Muscle of back (tissue), 13 donors: ENCODE data around the gene KCNK18. TPM values are rescaled to one million over a fixed set of nuclear protein-coding genes. Genes with fewer than 3 reads are reported as not detected.

Source experiments
- DNase-seq, 3 donors: peaks; one replicate each; pipeline versions ENCODE4 v3.0.0 to v3.0.0-alpha.2; 2013
- long read RNA-seq, 9 donors: transcript quantifications; one replicate each; lab custom pipeline, GENCODE V29; 2026
- polyA plus RNA-seq, 10 donors: library from polyadenylated mRNA; unstranded; fragments of 120-200 nt; gene quantifications; one replicate each; pipeline ENCODE4 v1.2.1, GENCODE V29; 2013; ENCODE audit not compliant: insufficient read length in 10 of 10

The KCNK18 gene
- not detected for polyA plus RNA-seq
- long read RNA-seq, donor 1, result 0 reads
- long read RNA-seq, donor 2, result 0 reads
- long read RNA-seq, donor 3, result 0 reads
- long read RNA-seq, donor 4, result 0 reads
- long read RNA-seq, donor 5, result 0 reads
- long read RNA-seq, donor 6, result 0 reads
- long read RNA-seq, donor 7, result 0 reads
- long read RNA-seq, donor 8, result 0 reads
- long read RNA-seq, donor 9, result 0 reads

DNA sequence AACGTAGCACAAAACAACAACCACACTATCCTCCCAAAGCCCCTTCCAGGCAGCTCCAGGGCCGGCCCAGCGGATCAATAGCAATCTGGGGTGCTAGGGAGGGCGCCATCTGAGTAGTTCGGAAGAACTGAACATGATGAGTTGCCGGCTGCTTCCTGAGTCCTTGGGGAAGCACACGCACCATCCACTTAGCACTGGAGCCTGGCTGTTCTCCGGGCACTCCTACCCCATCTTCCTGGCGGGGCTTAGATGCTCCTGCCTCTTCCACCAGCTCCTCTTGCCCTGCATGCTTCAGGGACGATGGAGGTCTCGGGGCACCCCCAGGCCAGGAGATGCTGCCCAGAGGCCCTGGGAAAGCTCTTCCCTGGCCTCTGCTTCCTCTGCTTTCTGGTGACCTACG is at the start of gene KCNK18:
Gene KCNK18, plus strand, starts transcription at position 301 of the 400 bp plus-strand sequence. Its CDS starts 0 bp downstream, at position 301.
- DNase-seq, result no peak

DNA sequence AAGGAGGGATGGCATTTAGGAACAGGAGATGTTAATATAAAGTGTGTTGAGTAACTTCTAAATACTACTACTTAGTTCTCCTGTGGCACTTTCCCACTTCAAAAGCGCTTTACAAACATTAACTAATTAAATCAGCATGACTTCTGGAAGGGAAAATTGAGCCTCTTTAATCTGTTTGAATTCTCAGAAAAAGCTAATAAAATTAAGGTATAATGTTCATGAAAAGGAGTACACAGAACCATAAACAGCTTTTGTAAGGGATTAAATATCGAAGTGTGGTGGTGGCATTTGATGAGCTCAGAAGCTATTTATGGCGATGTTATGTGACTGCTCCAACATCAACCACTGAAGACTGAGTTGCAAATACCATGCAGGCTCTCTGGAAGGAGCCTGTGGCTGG is 49.0 kb upstream of the KCNK18 start:
- no peak for DNase-seq

DNA sequence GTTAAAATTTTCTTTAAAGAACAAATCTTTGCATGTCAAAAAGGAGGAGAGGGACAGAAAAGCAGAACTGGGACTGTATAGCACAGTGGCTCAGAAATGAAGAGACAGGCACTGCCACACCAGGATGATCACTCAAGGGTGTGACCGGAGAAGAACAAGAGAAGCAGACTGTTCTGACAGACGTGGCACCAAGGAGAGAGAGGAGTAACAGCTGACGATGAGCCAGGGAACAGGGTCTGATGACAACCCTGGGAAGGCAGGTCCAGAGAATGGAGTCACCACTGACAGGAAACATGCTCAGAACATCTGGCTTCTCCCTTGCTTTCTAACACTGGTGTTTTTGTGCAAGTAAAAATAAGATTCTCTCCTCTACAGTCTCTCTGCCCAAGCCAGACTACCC is 44.6 kb upstream of the KCNK18 start:
- DNase-seq, result no peak

DNA sequence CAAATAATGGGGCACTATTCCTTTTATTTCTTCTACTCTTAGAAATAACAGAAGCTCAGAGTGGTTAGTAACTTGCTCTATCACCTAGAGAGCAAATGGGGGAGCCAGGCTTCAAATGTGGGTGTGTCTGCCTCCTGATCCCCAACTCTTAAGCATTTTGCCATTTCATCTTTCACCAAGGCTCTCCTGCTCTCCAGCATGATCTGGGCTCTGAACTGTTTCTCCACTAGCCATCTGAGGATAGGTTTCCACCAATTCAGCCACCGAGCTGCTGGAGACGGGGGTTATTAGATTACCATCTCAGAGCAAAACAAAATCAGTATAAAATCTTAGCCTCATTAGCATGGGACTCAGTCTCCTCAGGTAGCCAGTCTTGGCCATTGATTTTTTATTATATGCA is 39.0 kb upstream of the KCNK18 start:
- no peak for DNase-seq

DNA sequence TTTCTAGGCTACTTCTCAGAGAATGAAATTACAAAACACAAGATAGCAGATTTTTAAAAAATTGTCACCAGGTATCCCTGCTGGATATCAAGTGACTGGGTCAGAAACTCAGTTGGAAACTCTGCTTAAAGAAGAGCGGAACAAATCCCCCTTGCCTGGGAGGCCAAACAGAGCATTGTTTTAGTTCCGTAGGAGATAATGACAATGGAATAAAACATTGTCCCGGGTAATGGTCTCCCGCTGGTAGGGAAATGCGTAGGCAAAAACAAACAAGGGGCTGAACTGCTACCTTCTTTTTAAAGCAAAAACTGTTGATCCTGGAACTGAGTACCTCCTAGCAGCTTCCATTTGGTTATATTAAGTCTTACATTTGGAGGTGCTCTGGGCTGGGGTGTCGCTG is 37.9 kb upstream of the KCNK18 start:
- no peak for DNase-seq

DNA sequence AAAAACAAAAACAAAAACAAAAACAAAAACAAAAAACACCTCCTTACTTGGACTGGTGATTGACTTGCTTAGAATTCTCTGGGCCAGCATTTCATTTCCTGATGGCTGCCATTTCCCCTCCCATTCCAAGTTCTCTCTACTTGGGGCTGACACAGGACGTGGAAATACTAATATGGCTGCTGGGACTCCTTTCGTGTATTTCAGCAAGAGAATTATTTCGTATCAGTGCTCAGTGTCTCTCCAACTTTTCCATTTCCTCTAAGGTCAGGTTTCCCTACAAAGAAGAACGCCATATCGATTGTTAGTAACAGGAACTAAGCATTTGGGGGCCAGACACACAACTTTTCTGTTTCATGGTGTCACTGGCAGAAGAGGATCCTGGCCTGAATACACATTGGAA is 36.7 kb upstream of the KCNK18 start:
- DNase-seq, result no peak

DNA sequence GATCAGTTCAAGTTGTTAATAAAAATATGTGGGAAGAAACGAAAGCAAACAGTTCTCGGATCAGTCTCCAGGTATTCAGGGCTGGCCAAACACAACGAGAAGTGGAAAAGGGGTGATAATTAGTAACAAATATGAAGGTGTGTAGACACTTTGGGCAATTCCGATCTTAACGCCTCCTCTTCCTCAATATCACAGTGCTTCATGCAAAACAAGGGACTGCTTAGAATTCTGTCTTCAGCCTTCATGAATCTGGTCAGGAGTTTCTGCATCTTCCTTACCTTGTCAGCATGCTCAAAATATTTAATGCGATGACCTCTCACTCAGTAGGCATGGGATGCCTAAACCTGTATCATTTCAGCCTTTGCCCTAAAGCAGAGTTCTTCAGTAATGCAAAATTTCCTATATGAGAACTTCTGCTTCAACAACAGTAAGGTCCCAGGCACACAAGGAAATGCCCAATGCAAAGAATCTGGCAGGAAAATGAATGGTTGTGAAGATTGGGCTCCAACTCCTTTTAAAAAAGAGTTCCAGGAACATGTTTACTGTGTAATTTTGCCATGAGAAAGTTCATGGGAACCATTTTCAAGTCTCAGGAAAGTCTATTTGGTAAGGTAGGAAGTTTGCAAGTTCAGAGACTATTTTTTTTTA is 35.8 kb upstream of the KCNK18 start:
- peak in 1 of 3 donors; percentile 45 for DNase-seq

DNA sequence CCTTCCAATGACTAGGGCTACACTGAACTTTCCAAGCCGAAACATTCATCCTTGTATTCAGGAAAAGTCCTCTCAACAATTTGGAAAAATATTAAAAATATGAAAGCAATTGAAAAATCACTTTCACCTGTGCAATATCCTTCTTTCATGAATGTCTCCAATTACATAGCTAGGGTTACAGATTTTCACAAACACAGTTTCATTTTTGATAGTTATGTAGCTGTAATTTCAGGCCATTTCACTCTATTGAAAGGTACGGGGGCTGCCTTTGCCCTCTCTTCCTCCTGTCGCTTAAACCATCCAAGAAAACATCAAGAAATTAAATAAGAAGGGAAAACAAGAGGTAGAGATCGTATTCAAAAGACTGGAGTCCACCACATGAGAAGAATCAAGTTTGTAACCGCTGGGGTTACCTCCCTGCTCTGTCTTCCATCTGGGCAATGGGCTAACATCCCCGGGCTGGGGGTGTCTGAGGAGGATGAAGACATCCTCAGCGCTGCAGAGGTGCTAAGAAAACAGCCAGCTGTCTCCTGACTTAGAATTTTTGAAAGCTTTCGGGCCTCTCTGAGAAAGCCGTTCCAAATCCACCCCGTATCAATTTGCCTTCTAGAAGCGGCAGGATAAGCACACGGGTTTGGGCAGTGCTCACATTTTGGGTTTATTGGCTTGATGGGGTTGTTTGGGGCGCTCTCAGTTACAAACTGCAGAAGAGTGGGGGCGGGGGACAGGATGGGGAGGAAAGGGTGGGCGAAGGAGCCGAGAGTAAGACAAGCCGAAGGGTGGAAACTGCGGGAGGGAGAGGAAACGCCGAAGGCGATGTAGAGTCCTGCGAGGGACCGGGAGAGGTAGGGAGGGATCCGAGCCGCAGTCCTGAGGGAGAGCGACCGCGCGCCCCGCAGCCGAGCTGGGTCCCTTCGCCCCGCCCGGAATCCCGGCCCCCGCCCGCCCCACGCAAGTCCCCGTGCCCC is 34.9 kb upstream of the KCNK18 start:
- DNase-seq, result no peak

DNA sequence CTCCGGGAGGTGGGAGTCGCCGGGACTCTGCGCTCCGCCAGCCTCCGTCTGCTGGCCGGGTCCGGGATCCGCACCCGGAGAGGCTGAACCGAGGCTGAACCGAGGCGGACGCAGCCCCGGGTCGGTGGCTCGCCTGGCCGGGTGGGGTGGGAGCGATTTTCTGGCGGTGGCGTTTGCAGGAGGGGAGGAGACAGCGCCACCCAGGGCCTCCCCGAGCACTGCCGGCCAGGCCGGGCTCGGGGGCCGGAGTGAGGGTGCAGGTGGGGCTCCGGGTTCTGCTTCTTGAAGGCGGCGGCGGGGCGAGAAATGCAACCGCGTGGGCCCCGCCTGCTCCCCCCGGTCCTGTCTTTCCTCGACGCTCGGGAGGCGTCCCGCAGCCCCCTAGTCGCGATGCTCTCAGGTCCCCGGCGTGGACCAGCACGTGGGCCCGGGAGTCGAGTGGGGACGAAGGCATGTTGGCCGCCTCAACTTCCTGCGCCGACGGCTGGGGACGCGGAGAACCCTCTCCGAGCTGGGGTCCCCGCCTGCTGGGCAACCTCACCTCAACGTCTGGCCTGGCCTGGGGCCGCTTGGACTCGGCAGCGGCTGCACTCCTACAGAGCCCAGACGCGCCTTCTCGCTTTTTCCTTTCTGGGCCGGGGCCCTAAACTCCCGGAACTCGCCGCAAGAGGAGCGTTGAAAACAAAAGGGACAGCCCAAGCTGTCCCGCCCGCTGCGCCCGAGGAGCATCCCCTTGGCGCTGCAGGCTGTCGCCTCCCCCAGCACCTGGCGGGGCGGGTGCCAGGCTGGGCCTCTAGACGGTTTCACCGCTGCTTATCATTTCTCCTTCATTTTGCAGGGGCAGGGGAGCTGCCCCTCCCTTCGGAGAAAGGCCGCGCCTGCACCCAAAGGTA is 34.0 kb upstream of the KCNK18 start:
- no peak for DNase-seq

DNA sequence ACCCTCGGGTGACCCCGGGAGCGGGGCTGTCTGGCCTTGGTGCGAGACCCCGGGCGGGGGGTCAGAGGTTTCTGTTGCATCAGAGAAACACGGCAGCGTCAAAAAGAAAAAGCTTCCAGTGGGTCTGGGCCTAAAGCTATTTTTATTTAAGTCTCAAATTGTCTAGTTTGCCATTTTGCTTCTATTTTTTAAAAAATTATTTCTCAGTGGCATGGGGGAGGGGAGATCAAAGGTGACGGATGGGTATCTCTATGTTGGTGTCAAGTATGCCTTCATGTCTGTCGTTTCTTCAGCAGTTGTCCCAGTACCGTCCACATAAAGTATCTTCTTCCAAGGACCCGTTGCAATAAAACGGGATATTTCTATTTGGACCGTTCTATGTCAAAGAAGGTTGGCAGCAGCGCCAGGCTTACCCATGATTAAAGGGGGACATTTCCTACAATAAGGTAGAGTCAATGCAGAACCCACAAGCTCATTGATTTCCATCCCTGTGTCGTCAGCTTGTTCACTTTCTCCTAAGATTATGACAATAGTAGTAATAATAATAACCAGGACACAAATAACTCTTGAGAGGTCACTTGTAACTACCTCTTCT is 33.2 kb upstream of the KCNK18 start:
- no peak for DNase-seq

DNA sequence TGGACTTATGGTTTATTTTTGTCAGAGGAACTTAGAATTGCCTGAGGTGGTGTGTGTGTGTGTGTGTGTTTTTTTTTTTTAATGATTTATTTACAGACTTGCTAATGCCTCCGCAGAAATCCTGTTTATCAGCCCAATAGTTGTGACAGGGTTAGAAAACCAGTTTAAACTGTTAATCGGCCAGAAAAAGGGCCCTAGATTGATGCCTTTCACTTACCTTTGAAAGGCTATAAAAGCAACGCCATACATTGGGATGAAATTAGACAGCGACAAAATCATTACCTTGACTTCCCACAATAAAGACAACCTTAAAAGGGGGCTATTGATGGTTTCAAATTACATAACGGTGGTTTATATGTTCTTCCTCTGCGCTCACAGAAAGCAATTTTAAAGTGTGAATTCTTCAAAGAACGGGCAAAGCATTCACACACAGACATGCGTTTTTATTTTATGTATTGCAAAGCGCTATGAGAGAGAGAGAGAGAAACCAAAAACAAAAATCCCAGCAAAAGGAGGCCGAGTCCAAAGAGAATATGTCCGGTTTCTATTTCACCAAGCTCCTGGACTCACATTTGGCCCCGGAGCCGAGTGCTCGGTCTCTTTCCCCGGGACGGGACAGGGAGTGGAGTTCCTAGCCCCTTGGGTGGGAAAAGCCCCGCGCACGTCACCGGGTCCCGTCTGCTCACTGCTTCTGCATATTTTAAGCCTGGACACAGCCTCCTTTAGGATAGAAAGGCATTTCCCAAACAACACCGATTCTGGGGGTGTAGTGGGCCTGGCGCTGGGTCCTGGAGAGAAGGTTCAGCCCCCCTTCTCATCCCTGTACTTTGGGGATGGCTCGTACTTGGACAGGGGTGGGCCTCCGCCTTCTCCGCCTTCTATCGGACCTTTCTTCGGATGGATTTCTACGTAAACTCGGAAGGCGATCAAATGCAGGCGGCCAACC is 32.4 kb upstream of the KCNK18 start:
- DNase-seq, result peak in 1 of 3 donors; percentile 45

DNA sequence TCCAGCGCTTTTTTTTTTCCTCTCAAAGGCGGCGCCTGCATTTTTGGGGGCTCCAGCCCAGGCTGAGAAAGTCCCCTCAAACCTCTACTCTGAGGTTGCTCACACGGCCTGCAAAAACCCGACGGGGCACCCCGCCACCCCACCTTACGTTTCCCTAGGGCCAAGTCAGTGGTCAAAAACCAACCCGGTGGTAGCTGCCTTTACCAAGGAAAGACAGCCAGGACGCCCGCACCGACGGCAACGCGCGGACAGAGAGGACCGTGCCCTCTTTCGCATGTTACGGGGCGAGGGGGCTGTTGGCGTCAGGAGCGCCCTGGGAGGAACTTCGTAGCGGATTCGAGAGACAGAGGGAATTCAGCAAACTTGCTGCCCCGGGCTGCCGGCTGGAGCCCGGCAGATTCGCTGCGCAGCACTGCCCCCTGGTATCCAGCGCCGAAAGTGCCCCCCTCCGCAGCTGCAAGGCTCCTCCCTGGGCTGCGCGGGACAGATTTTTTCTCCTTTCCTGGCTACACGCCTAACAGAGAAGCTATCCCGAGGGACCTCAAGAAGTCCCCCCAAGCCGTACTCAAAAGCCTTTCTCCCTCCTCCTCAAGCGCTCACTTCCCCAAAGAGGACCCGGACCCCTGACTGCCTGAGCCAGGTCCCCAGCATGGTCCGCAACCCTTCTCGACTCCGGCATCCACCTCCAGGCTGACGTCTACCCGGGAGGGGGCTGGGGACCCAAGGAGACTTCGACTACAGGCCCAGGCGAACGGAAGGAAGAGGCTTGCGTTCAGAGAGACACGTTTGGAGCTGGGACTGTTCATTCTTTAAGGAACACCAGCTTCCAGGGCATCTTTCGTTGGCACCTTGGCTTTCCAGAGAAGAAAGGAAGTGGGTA is 31.5 kb upstream of the KCNK18 start:
- peak in 1 of 3 donors; percentile 66 for DNase-seq

DNA sequence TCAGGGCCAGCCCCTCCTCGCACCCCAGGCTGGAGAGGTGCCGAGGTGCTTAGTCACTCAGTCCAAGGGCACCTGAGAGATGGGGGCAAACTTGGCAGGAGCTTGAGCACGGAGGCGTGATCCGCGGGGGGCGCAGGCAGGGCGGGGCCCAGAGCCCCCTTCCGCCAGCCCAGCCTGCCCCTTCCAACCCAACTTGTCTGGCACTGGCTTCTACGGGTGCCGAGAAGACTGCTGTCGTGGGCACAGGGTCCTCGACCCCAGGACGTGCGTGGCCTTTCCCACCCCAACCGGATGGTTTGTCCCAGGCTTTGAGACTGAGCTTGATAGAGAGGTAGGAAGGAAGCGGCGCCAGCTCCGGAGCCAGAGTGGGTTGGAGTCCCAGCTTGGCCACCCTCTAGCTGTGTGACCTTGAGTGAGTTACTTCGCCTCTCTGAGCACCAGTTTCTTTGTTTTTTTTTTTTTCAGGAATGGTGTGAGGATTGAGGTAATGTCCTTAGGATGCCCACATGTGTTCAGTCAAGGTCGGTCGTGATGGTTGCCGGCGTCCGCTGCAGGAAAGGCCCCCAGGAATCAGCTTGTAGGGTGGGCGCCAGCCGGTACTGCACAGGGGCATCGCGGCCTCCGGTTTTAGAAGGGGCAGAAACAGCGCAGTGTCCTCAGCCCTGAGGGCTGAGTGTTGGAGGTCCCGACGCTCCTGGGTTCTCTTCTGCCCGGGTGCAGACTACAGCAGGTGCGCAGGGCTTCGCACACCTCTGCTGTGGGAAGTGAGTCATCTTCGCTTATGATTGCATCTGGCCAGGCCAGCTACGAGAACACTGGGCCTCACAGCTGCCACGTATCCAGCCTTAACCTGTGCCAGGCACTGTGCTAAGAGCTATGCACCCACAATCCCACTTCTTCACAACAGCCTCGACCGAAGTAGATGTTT is 30.6 kb upstream of the KCNK18 start:
- no peak for DNase-seq

DNA sequence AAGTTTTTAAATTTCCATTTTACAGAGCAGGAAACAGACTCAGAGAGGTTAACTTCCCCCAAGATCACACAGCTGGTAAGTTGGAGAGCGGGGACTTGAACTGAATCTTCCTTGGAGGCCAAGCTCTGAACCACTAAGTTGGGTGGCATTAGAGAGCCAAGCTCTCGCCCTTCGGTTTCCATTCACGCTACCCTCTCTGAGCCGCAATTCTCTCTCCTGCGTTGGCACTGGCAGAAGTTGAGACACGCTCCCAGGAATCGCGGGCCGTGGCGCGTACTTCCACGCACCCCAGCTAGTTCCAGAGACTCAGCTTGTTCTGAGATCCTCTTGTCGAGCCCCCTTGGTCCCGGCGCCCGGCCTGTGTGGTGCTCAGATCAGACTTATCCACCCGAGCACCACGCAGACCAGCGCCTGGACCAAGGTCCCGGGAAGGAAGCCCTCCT is 29.9 kb upstream of the KCNK18 start:
- DNase-seq, result no peak

DNA sequence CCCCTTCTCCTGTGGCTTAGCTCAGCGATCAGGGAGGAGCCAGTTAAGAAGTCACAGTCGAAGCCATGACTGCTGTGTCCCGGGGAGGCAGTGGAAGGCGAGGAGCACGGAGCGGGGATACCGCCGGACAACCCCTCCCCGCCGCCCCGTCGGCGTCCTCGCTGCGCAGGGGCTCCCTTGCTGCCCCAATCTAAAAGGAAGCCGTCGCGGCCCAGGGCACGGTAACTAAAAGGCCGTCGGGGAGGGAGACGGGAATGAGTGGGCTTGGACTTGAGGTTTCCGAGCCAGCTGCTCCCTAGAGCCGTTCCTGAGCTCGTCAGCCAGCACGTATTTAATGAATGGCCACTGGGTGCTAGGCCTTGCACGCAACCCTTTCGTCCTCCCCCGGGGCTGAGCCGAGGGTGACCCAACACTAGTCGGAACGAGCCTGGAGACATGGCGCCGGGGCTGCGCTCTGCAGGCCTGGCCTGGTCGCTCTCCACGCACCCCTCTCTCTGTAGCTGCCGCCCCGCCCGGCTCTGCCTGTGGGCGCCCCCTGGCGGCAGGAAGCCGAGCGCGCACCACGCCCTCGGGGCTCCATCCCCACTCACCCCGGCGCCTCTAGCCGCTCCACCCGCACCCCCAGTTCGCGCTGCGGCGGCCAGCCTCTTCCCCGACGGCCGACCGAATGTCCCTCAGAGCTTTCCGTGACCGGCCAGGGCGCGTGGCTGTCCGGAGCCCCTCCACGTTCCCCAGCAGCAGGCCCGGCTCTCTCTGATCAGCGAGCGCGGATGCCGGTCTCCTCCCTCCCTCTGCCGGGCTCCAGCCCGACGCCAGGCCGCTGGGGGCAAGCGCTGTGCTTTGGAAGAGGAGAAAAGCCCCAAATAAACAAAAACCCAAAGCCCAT is 29.3 kb upstream of the KCNK18 start:
- peak in 2 of 3 donors; percentile 48 to 78 for DNase-seq

DNA sequence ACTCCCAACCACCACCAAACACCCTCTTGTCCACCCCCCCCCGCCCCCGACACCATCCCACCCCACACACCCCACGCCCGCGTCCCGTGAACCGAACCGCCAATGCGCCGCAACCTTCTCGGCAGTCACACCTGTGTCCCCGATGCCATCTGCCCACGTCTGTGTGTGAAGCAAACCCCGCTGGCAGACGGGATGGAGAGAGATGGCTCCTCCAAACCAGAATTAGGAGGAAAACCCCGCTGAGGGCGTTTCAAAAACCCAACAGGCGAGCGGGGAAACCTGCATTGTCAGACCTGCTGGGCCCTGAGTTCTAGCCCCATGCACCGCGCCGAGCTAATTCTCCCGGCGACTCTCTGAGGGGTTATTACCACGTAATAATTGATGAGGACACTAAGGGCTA is 28.6 kb upstream of the KCNK18 start:
- no peak for DNase-seq

DNA sequence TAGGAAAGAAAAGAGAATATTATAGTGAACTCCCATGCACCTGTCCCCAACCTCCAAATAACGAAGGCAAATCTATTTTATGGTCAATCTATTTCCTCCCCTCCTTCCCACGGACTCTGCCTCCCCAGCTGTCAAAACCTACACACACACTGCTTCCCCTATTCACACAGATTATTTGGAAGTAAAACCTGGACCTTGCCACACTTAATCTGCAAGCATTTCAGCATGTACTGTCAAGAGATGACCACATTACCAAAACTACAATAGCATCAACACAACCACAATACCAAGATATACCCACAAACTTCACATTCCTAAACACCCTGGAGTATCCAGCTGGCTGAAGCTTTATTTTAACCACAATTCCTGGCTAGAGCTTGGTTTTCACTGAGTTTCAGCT is 27.8 kb upstream of the KCNK18 start:
- no peak for DNase-seq
